ENCODE measurements around the gene ESRRA. TPM values are rescaled to one million over a fixed set of nuclear protein-coding genes. Genes with fewer than 3 reads are reported as not detected.

The ESRRA gene
- total and polyA plus RNA-seq, 10 of the 15 experiments (the other 5 are each of a cell fraction or from before 2014, with no cell fraction given), result 0.32 to 48.9 (median 12.6) TPM

DNA sequence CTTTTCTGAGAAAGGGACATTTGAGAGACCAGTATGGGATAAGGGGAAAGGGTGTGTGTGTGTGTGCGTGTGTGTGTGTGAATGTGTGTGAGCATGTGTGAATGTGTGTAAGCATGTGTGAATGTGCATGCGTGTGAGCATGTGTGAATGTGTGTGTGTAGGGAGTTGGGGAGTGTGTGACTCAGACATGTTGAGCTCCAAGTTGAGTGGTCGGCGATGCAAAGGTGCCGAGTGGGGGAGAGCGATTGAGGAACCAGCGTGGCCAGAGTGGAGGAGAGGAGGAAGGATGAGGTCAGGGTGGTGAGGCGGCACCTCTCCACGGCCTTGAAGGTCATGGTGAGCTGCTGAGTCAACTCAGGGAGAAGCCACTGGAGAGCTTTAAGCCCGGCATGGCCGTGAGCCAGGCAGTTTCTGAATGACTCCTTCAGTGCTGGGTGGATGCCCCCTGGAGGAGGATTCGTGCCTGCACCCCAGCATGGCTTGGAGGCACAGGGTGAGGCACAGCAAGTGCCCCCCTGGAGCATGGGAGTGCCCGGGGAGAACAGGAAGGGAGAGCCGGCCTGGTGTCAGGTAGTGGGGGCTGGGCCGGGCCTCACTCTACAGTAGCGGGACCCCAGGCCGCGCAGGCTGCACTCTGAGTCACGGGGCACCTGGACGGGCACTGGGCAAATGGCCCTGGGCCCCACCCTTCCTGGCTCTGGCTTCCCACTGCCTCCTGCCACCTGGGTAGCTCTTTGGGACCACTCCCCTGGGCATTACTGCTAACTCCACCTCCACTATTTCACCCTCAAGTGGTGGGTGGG, 26.4 kb downstream of the ESRRA start (continued):
- TF ChIP-seq CTCF (IDR thresholded peaks at IDR 0.05 in 2 of 3, conservative IDR thresholded peaks at IDR 0.05 in 1 of 3; ENCODE audit: control insufficient read depth in 2 of 3, extremely low read depth in 1 of 3, insufficient read depth in 1 of 3, low read depth in 3 of 3, low read length in 3 of 3) (peak; percentile 78 to 86 (median 82)), JUNB (IDR thresholded peaks at IDR 0.05) (peak; percentile 87), RCOR1 (conservative IDR thresholded peaks at IDR 0.05; ENCODE audit: low read depth, low read length) (no peak), RUNX3 (IDR thresholded peaks at IDR 0.05; ENCODE audit: low read length) (peak; percentile 74), RB1 (IDR thresholded peaks at IDR 0.05; ENCODE audit: borderline replicate concordance) (0 out of 2 replicates have a peak, but pooled peaks have one; percentile 25), MTA2 (IDR thresholded peaks at IDR 0.05; ENCODE audit: low read depth) (peak; percentile 70; the same call in 1 of the 2 replicates), MTA3 (IDR thresholded peaks at IDR 0.05; ENCODE audit: borderline replicate concordance, low read length) (no peak; the same call in 1 of the 2 replicates), NFXL1 (IDR thresholded peaks at IDR 0.05; ENCODE audit: borderline replicate concordance) (no peak), RAD21 (IDR thresholded peaks at IDR 0.05; ENCODE audit: insufficient read depth, low read depth, low read length) (peak; percentile 53)

- TF ChIP-seq ZSCAN29 (IDR thresholded peaks at IDR 0.05), result no peak
- TF ChIP-seq SP1 (IDR thresholded peaks at IDR 0.05; ENCODE audit: low read depth, low read length), result no peak
- TF ChIP-seq, protein P1, sequence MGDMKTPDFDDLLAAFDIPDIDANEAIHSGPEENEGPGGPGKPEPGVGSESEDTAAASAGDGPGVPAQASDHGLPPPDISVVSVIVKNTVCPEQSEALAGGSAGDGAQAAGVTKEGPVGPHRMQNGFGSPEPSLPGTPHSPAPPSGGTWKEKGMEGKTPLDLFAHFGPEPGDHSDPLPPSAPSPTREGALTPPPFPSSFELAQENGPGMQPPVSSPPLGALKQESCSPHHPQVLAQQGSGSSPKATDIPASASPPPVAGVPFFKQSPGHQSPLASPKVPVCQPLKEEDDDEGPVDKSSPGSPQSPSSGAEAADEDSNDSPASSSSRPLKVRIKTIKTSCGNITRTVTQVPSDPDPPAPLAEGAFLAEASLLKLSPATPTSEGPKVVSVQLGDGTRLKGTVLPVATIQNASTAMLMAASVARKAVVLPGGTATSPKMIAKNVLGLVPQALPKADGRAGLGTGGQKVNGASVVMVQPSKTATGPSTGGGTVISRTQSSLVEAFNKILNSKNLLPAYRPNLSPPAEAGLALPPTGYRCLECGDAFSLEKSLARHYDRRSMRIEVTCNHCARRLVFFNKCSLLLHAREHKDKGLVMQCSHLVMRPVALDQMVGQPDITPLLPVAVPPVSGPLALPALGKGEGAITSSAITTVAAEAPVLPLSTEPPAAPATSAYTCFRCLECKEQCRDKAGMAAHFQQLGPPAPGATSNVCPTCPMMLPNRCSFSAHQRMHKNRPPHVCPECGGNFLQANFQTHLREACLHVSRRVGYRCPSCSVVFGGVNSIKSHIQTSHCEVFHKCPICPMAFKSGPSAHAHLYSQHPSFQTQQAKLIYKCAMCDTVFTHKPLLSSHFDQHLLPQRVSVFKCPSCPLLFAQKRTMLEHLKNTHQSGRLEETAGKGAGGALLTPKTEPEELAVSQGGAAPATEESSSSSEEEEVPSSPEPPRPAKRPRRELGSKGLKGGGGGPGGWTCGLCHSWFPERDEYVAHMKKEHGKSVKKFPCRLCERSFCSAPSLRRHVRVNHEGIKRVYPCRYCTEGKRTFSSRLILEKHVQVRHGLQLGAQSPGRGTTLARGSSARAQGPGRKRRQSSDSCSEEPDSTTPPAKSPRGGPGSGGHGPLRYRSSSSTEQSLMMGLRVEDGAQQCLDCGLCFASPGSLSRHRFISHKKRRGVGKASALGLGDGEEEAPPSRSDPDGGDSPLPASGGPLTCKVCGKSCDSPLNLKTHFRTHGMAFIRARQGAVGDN (IDR thresholded peaks at IDR 0.05), result no peak
- TF ChIP-seq FOXM1 (IDR thresholded peaks at IDR 0.05; ENCODE audit: low read depth, low read length), result no peak
- TF ChIP-seq YY1 (IDR thresholded peaks at IDR 0.05; ENCODE audit: low read depth, low read length), result no peak
- ChIA-PET RAD21 (ENCODE audit: unreplicated experiment) (interaction anchor here (1.9 to 4.2 kb wide), 3 partner anchors 16 to 29 kb away, joined by 6 to 86 read pairs (median 29); partner anchors contain the start of genes ESRRA, PRDX5 and TRMT112), CTCF (interaction anchor here (6.5 to 14.7 kb wide), 3 partner anchors 15 to 29 kb away, joined by 43 to 228 read pairs (median 100); partner anchors contain the start of genes ESRRA, PRDX5 and TRMT112), POLR2A (interaction anchor here (0.6 to 2.7 kb wide), 5 partner anchors 10 to 445 kb away, joined by 3 to 11 read pairs (median 4); partner anchors contain the start of genes ESRRA, PRDX5 and TRMT112), SMC1A (ENCODE audit: uncharacterized antibody, unreplicated experiment) (interaction anchor here (0.7 to 6.4 kb wide), 4 partner anchors 9 to 33 kb away, joined by 3 to 71 read pairs (median 4); partner anchors contain the start of genes CATSPERZ, ESRRA, PRDX5 and TRMT112)
- no peaks in the 10 kb centered on the region for H3K27me3 ChIP-seq (replicated peaks in 1 of 2; ENCODE audit: control insufficient read depth in 2 of 2, insufficient read depth in 2 of 2, low read length in 1 of 2)
- H3K36me3 ChIP-seq (ENCODE audit: control insufficient read depth in 2 of 2, insufficient read depth in 2 of 2, low read length in 1 of 2), result no peaks in the 10 kb centered on the region
- no peak overlapping the region for H3K4me3 ChIP-seq
- no peak overlapping the region for H2AFZ ChIP-seq (ENCODE audit: control insufficient read depth, low read depth, low read length)
- FAIRE-seq (peak; percentile 18), ATAC-seq (no peak), DNase-seq (ENCODE audit: low read depth, low spot score) (no peak)
- no peak overlapping the region for H3K27ac ChIP-seq (ENCODE audit: control insufficient read depth, insufficient read depth)
- BruUV-seq (replicated peaks), result no TSS peak
- in situ Hi-C loops (cut with MboI), result no loop called here
- no peak overlapping the region for H3K4me2 ChIP-seq (ENCODE audit: control insufficient read depth, insufficient read depth)
- no peak overlapping the region for H3K9ac ChIP-seq (ENCODE audit: control insufficient read depth, insufficient read depth, low read length)
- H3K4me1 ChIP-seq (ENCODE audit: control insufficient read depth, insufficient read depth, low read length), result peaks cover 21% of the 10 kb centered on the region
- intact Hi-C loops (cut with micrococcal nuclease; ENCODE audit: unreplicated experiment), result no loop called here
- no peaks in the 10 kb centered on the region for H3K9me3 ChIP-seq (replicated peaks; ENCODE audit: control insufficient read depth, insufficient read depth, low read length)
- WGBS (ENCODE audit: insufficient coverage, insufficient replicate concordance, low lambda C conversion rate, missing lambda C conversion rate), result 70% methylated on average over 8 of the region's 8 CpGs
- no peaks in the 10 kb centered on the region for H3K79me2 ChIP-seq (ENCODE audit: control insufficient read depth, insufficient read depth, low read length)
- H4K20me1 ChIP-seq (ENCODE audit: control insufficient read depth, insufficient read depth), result no peaks in the 10 kb centered on the region
Observed at GRCh38 chr11:64333556-64333955, 28.2 kb downstream of the ESRRA start.
